ENCODE results near the gene LDLRAD4.

The LDLRAD4 gene

DNA sequence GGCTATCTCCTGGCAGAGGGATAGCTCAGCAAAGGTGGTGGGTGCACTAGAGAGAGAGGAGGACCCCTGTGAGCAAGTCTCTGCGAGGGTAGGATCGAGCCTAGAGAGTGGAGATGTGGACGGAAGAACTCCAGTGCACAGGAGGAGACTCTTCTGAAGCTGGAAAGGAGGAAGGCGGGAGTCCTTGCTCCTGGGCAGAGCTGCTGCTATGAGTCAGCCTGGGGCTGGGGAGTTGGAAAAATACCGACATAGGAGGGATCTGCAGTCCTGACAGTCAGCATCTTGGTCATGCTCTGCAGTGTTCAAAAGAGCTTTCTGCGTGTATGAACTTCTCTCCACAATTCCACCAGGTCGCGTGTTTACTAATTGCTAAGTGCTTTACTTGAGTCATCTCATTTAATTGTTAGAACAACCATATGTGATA is 233.8 kb downstream of the LDLRAD4 start:
- peak; percentile 65 for DNase-seq

DNA sequence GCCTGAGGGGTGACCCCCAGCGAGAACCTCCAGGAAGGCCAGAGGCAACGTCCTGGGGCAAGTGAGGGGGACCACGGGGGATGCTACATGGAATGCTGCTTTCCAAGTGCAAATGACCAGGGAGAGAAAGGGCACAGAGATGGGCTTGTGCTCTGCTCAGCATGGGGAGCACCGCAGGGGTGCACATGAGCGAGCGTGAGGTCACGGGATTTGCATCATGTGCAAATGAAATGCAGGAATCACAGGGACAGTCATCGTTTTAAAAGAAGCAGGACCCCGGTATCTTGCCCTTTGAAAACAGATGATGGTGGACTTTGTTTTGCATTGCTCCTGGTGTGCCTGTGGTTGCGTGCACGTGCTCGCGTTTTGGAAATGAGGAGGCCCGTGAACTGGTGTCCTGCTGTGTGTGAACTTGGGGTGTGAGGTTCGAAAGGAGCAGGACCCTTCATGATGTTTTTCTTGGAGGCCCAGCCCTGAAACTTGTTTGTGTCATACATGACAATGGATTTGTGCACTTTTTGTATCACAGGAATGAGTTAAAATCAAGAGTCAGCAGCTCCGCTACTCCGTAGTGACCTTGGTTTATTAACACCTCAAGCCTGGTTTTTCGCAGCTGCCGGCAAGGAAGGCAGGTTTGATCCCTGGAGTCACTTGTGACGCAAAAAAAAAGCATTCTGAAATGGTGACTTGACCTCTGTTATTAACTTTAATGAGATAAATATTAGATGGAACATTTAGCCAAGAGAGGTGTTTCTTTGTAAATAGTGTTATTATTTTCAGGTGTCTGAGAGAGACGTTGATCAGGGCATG is 234.5 kb downstream of the LDLRAD4 start:
- no peak for DNase-seq

DNA sequence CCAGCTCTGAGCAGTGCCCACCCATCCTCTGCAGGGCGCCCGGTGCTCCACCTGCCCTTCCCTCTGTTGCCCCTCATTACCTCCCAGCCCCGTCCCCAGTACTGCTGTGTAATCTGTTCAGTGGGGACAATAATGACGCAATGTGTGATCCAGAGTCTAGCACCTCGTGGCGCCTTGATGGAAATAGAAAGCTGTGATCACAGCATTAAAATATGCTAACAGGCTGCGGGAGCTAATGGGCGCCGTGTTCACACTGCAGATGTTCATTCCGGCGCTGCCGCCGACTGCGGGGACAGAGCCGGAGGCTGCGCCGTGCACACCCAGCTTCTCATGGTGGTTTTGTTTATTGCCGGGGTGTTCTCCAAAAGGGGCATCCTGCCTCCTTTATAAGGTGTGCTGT is 235.2 kb downstream of the LDLRAD4 start:
- DNase-seq, result no peak

DNA sequence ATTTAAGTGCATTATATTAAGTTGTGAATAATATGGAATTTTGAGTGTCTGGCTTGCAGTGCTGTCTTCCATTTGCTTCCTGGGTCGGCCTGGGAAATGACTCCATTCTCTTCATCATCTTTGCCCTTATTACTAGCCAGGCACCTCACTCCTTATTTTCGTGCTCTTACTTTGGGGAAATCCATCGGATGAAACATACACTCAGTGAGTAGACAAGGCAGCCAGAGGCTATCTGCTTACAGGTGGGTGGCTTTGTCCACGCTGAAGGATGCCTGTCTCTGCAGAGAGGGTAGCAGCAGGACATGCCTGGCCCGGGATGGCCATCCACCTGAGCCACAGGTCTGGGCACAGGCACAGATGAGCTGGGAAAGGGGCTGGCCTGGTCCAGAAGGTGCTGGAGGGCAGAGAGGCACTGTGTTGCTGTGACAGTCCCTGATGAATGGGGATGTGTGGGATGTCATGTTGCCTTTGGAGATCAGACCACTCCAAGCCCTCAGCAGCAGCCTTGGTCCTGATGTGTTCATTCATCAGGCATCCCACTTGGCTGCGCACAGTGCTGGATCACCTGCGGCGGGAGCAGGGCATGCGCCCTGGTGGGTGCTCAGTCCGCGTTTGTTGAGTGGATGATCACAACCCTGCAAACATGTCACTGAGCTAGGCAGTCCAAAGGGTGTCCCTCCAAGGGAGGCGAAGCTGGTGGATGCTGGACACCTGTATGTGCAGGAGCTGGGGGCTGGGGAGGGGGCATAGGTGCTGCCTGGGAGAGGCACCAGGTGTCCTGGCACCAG is 236.0 kb downstream of the LDLRAD4 start:
- no peak for DNase-seq

DNA sequence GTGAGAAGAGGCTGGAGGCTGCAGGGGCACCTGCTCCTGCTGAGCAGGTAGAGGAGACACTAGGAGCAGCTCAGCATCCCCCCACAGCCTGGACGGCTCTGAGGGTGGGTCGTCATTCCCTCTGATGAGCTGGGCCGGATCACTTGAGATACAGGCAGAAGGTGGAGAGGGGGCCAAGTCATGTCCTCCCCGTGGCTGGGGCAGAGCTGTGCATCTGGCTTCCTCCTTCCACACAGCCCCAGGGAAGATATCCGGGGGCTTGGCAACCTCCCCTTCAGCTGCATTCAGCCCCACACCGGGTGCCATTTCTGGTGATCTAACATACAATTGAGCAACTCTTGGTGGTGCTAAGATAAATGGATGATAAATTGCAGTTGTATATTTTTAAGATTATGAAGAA is 236.9 kb downstream of the LDLRAD4 start:
- no peak for DNase-seq

DNA sequence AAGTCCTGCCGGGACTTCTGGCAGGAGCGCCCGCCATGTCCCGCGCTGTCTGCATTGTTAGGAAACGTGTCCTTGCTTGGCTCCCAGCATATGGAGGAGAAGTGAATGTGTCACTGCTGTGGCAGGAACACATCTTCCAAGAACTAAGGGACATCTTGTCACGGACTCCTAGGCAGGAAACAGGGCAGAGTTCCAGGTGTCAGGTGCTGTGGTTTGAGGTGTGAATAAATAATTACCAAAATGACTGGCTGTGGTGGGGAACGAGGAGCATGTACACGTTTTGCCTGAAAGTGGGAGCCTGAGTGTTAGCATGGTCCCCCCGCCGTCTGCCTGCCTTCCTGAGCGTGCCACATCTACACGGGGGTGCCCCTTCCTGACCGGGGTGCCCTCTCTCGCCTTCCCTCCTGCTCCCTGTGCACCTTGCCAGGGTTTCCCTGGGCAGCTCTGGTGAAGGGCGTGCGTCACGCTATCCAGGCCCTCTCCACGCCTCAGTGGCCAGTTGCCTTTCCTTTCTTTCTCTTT is 237.5 kb downstream of the LDLRAD4 start:
- DNase-seq, result no peak

DNA sequence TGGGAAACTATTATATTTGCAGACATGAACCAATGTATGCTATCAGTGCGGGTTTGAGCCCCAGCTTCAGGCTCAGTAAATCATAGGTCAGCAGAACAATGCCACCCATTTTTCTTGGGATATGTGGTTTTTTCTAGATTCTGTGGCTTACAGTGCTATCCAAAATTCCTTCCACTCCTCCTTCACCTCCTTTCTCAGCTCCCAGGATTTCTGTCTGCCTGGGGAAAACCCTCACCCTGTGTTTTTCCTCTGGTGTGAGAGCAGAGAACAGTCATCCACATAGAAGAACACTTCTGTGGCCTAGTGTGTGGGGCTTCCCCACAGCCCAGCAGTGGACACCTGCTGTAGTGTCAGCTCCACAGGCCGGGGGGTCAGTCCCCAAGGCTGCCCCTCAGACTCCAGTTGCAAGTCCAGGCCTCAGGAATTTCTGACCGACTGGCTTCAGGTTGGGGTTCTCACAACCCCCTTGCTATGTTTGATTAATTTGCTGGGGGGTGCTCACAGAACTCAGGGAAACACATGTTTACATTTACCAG is 238.2 kb downstream of the LDLRAD4 start:
- no peak for DNase-seq

DNA sequence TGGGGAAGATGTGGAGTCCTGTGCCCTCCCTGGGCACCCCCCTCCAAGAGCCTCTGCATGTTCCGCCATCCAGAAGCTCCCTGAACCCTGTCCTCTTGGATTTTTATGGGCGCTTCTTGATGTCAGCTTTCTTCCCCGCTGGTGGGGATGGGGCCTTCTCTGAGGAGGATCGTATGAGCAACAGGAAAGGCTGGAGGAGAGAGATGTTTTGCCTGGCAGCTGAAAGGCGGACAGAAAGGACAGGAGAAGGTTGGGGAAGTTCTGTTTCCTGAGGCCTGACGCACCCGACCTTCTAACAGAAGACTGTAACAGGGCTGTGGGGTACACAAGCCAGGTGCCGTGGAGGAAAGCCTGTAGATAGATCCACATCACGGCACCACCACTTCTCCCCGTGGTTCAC is 238.8 kb downstream of the LDLRAD4 start:
- no peak for DNase-seq

DNA sequence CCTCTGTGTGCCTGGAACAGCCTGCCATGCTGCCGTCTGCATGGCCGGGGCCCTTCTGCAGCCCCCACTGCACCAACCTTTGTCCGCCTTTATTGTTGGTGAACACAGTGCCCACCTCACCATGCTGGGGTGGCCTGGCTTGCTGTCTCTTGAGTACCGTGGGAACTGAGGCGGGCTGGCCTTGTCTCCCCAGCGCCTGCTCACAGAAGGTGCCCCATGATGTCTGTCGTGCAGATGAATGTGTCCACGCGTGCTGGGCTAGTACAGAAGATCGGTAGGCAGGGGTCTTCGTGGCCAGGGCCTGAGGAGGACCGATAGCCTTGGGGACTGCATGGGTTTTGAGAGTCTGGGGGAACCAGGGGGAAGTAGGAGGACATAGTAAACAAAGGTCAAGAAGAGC is 242.4 kb downstream of the LDLRAD4 start:
- peak; percentile 25 for DNase-seq

DNA sequence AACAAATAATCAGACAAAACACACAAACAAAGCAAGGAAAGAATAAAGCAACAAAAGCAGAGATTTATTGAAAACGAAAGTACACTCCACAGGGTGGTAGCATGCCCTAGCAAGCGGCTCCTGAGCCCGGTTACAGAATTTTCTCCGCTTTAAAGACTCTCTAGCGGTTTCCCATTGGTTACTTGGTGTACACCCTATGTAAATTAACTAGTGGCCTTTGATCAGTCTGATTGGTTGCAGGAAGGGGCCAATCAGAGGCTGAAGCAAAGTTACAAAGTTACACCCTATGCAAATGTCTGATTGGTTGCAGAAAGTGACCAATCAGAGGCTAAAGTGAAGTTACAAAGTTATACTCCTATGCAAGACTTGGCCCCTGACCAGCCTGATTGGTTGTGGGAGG is 242.9 kb downstream of the LDLRAD4 start:
- DNase-seq, result peak; percentile 4

DNA sequence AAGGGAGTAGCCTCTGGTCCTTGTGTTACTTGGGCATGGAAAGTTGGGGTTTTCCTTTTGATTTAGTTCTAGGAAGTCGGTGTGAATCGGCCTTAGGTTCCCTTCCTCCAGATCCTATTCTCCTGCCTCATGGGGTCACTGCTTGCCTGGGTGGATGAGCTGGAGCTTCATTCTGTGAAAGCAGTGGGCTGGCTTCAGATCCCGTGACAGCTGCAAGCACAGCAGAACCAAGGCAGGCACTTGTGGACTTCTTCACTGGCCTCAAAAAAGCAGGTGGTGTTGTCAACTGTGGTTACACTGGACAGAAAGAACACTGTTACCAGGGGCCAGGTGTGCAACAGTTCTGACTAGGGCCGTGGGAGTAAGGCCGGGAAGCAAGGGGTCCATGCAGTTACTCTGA is 243.4 kb downstream of the LDLRAD4 start:
- DNase-seq, result peak; percentile 26

DNA sequence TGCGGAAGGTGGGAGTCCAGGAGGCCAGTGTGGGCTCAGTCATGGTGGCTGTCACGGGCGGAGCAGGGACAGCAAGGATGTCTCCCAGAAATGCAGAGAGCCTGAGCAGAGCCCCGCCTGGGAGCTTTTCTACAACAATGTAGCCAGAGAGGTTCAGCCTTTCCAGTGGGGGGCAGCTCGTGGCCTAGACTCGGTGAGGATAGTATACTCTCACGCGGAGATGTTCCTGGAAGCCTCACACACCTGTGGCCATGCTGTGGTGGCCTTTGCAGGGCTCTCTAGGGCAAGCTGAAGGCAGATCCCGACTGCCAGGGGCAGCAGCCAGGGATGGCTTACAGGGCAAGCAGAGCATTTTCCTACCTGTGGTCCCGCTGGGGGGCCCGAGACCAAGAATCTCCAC is 244.1 kb downstream of the LDLRAD4 start:
- no peak for DNase-seq

DNA sequence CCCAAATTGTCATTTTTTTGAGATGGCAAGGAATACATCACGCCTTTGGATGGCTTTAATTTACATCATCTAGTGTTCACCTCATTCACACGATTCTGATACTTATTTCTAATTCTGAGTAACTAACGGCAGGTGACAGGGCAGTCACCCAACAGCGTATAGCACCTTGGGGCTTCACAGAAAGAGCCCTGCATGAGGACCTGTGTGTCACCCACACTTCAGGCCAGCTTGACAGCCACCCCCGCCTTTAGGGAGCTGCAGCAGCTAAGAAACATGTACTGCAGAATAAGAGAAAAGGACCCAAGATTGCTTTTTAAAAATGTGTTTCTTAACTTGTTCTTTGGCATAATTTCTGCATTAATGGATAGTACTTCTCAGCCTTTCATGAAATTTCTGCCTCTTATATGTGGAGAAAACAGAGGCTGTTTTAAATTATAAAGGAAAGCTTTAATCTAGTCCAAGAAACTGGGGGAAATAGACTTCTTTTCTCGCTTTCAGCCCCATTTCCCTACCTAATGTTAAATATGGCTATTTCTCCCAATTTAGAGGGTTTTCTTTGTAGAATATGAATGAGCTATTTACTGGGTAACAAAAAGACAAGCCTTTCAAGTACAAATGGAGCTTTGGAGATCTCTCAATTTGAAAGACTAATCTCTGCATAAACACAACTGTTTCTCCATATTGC is 245.1 kb downstream of the LDLRAD4 start:
- DNase-seq, result no peak

DNA sequence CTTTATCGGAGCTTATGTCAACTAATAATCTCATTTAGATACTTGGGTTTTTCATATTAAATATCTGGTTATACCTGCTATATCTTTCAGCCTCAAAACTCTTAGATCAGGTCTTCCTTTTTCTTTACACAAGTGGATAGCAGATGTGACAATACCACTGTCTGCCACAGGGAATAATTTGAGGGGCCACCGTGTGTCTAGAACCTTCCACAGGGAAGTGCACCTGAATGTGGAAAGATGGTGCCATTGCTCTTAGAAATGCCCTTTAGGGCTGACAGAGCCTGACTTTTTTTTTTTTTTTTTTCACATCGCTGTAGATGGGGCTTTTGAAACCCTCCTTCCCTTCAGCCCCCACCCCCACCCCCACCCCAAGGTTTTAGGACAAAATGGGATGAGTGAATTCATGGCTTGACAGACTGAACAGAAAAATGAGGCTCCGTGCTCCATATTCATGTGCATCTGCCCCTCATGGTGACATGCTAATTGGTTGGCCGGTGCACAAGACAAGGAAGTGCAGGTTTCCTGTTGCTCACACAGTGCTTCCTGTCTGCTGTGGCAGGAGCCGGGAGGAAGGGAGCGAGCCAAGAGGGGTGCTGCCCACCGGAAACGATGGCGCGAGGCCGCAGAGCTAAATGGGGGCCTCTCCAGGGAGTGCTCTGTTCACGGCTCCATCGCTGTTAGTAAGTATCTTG is 246.0 kb downstream of the LDLRAD4 start:
- DNase-seq, result no peak

DNA sequence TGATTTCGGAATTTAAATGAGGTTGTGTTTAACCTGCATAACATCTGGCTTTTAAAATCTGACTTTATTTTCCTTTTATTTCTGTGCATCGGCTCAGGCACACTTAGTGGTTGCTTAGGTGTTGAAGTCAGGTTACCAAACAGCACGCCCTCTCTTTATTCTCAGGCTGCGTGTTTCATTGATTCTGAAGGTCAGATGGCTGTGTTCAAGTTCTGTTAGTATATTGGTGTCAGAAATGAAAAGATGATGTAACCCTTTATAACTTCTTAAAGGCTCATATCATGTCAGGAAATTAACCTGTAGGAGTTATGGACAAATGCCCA is 246.5 kb downstream of the LDLRAD4 start:
- no peak for DNase-seq

DNA sequence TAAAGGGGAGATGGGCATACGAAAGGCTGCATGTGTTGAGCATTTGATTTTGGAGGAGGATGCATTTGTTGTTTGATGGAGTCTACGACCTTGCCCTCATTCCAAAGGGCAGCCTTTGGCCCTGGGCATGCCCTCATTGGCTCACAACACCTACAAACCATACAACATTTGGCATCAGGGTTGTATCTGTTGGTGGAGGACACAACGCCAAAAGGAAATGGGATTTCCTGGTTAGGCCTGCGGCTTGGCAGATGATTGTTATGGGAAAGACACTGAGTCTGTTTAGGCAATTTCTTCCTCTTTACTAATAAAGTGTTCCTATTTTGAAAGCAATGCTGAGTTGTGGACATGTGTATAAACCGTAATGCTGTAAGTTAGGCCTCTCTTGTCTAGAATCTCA is 246.9 kb downstream of the LDLRAD4 start:
- DNase-seq, result peak; percentile 20

DNA sequence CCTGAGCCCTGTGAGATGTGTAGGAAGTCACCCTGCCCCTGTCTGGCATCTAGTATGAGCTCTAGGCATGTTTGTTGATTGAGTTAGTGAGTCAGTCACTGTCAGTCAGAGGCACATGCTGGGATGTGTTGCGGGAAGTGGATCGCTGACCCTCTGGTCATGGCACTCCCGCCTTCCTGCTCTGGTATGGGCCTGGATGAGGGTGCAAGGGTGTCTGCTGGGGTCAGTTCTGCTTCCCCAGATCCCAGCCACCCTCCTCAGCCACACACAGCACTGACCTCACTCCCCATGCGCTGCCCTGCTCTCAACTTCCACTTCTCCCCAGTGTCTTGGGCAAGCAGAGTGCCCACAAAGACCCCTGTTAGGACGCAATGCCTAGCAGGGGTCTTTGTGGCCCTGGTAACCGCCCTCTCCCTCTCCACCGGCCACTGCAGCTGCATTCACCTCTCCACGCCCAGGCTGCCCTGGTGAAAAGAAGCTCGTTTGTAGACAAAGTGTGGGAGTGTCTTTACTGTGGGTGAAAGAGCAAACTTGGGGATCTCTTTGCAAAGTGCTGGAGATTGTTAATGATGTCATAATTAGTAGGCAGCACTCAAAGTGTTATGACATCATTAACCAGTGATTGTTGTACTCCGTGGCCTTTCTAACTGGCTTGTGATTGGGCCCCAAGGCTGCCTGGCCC is 252.1 kb downstream of the LDLRAD4 start:
- no peak for DNase-seq

DNA sequence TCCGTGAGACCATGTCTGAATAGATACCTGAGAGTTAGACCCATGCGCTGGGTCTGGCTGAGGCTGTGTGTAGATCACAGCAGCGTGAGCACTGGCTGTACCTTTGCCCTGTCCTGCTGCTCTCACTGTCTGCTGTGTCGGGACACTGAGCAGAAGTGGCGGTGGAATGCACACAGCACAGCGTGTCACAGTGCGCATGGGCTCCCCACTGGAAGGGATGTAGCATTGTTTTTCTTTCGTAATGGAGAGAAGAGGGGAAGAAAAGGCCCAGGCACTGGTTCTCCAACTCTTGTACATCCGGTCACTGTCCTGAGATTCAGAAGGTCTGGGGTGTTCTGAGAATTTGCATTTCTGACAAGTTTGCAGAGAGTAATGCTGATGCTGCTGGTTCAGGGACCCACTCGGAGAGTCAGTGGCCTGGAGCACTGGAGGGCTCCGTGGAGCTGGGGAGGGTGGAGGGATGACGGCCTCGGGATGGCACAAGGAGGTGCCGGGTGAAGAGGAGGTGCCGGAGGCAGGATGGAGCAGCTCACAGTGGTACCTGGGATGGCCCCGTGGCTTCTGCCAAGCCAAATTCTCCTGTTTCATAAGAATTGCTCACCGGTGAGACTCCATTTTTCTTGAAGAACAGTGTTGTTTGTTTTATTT is 252.8 kb downstream of the LDLRAD4 start:
- no peak for DNase-seq

DNA sequence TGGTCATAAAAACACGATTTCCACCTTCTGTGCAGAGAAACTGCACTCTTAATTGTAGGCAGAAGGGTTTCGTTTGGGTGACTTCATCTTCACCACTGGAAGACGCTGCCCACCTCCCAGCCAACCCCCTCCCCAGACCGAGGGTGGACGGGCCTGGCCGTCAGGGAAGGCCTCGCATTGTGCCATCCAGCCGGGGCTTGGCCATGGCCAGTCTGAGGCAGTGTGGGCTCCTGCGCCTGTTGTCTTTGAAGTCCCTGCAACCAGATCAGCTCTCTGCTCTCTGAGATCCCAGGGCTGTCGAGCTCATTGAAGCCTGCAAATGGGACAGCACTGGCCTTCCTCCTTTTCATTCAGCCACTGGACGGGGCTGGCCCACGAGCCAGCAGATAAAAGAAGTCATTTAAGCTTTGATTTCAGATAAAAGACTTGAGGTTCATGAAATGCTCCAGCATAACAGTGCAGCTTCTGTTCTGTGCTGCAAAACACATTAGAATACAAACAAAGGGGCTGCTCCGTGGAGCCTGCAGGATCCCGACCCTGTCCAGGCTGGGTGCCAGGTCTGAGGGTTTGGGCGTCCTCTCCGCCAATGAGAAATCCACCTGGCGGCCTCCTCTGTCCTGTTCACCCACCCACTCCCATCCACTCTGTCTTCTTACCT is 253.5 kb downstream of the LDLRAD4 start:
- DNase-seq, result no peak

DNA sequence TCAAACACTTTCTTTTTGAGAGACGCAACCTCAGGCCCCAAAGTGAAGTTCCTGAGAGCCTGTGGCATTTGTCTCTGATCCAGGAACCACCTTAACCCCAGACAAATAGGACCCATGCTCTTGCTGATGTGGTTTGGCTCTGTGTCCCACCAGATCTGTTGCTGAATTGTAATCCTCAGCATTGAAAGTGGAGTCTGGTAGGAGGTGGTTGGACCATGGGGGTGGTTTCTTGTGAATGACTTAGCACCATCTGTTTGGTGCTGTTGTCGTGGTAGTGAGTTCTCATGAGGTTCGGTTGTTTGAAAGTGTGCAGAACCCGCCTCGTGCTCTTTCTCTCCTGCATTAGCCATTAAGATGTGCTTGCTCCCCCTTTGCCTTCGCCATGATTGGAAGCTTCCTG is 255.2 kb downstream of the LDLRAD4 start:
- DNase-seq, result no peak

DNA sequence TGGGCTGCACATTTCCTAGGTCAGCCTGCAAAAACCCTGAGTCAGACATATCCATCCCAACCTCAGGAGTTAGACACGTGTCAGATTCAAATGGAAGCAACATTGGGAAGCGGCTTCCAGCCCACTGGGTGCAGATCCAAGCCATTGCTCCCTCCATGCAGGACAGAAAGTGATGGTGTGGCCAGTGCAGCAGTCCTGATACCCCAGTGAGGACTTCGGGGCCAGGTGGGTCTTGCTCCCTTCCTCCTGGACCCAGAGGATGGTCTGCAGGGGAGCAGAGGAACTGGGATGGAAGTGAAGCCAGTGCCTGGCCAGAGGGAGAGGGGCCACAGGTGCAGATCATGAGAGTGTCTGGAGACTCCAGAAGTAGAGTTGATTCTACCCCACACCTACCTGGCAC is 255.8 kb downstream of the LDLRAD4 start:
- no peak for DNase-seq

Data from left hindlimb (tissue), 1 donor.